Measurements from ENCODE around the gene SH3GL3.

SH3GL3 gene

DNA sequence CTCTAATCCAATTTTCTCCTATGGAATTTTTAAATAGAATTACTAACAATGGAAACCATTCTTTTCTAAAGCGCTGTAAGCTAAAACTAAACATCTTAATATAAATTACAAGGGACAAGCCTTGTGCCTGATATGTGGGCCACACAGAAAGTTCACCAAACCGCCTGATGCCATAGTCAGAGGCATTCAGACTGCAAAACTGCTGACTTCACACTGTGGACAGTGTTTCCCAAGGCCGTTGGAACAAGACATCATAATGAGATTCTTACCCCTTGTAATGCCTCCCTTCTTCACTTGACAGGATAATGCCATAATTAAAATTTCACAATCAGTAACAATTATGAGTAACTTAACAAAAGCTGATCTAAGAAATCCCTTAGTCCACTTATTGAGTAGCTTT lies 14.9 kb downstream of the SH3GL3 start:
- Histone ChIP-seq H3K9me3 (ENCODE audit: insufficient read depth, low read length) (peaks cover 3% of the 10 kb centered on the region; the same call in 1 of the 2 replicates), H3K4me3 (ENCODE audit: insufficient read length, low read depth) (no peak overlapping the region), H3K9ac (ENCODE audit: insufficient read length, low read depth) (no peak overlapping the region), H3K4me1 (ENCODE audit: insufficient read depth, insufficient read length) (no peaks in the 10 kb centered on the region), H3K36me3 (ENCODE audit: insufficient read depth, insufficient read length, low read length) (no peaks in the 10 kb centered on the region), H3K27me3 (ENCODE audit: insufficient read depth, insufficient read length) (no peaks in the 10 kb centered on the region)
- DNase-seq (ENCODE audit: low read depth, low spot score), result no peak
- TF ChIP-seq YY1 (IDR thresholded peaks at IDR 0.05; ENCODE audit: insufficient read depth, insufficient read length) (no peak), SUZ12 (IDR thresholded peaks at IDR 0.05; ENCODE audit: extremely low read depth, insufficient read depth, insufficient read length) (no peak), ZNF274 (IDR thresholded peaks at IDR 0.05; ENCODE audit: low read depth, low read length) (no peak)

DNA sequence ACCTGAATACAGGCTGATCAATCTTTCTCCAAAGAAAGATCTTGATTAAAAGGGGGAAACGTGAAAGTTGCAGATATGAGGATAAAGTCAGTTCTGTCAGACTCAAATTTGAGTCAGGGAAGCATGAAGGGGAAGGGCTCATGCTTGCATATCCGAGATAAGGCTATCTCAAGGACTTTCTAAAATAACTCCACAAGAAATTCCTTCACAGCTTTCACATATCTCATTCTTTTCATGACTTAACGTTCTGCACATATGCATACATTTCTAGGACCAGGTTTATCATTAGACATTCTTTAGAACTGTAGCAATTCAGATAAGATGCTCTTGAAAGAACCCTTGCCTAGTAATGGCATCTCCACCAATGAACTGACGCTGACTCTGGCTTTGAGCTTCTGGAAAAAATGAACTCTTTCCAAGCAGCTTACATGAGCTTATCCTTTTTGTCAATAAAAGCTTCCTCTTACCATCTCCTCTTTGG lies 15.9 kb downstream of the SH3GL3 start:
- no peak for TF ChIP-seq ZNF274 (IDR thresholded peaks at IDR 0.05; ENCODE audit: low read depth, low read length)
- TF ChIP-seq SUZ12 (IDR thresholded peaks at IDR 0.05; ENCODE audit: extremely low read depth, insufficient read depth, insufficient read length), result no peak
- no peak for TF ChIP-seq YY1 (IDR thresholded peaks at IDR 0.05; ENCODE audit: insufficient read depth, insufficient read length)
- Histone ChIP-seq H3K9ac (ENCODE audit: insufficient read length, low read depth) (no peak overlapping the region), H3K4me1 (ENCODE audit: insufficient read depth, insufficient read length) (no peaks in the 10 kb centered on the region), H3K9me3 (ENCODE audit: insufficient read depth, low read length) (no peaks in the 10 kb centered on the region), H3K36me3 (ENCODE audit: insufficient read depth, insufficient read length, low read length) (no peaks in the 10 kb centered on the region), H3K27me3 (ENCODE audit: insufficient read depth, insufficient read length) (no peaks in the 10 kb centered on the region), H3K4me3 (ENCODE audit: insufficient read length, low read depth) (no peak overlapping the region)
- DNase-seq (ENCODE audit: low read depth, low spot score), result no peak

DNA sequence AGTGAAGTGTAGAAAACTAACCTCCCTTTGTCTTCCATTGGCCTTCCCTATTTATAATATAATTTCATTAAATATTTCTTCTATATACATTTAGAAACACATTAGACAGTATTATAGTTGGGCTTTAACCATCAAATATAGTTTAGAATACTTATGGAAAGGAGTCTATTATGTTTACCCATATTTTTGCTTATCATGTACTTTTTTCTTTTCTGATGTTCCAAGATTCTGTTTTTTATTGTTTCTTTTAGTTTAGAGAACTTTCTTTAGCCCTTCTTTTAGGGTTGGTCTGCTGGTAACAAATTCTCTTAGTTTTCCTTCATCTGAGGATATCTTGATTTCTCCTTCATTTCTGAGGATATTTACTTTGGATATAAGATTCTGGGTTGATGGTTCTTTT lies 23.7 kb downstream of the SH3GL3 start:
- Histone ChIP-seq H3K4me3 (ENCODE audit: insufficient read length, low read depth) (no peak overlapping the region), H3K36me3 (ENCODE audit: insufficient read depth, insufficient read length, low read length) (no peaks in the 10 kb centered on the region), H3K4me1 (ENCODE audit: insufficient read depth, insufficient read length) (no peaks in the 10 kb centered on the region), H3K9ac (ENCODE audit: insufficient read length, low read depth) (no peak overlapping the region), H3K27me3 (ENCODE audit: insufficient read depth, insufficient read length) (no peaks in the 10 kb centered on the region), H3K9me3 (ENCODE audit: insufficient read depth, low read length) (peaks cover 7% of the 10 kb centered on the region; the same call in 1 of the 2 replicates)
- DNase-seq (ENCODE audit: low read depth, low spot score), result no peak
- no peak for TF ChIP-seq ZNF274 (IDR thresholded peaks at IDR 0.05; ENCODE audit: low read depth, low read length)
- no peak for TF ChIP-seq YY1 (IDR thresholded peaks at IDR 0.05; ENCODE audit: insufficient read depth, insufficient read length)
- TF ChIP-seq SUZ12 (IDR thresholded peaks at IDR 0.05; ENCODE audit: extremely low read depth, insufficient read depth, insufficient read length), result no peak

DNA sequence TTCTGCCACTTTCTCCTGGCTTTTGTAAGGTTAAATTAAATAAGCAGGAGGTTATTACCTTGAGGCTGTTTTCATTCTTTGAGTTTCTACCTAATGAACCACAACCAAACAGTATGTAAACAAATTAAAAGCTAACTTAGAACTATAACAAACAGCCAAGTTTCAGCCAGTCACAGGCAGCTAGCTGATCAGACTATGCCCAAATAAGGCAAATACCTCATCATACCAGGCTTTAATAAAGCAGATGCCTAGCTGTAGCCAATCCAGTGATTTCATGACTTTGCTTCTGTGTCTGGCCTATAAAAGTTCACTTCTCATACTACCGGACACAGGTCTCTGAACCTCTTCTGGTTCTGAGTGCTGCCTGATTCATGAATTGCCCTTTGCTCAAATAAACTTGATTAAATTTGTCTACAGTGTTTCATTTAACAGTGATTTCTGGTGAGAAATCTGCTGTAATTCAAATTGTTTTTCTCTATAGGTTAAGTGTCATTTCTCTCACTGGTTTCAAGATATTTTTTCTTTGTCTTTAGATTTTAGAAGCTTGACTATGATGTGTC lies 24.2 kb downstream of the SH3GL3 start:
- no peak overlapping the region for H3K4me3 ChIP-seq (ENCODE audit: insufficient read length, low read depth)
- H3K9me3 ChIP-seq (ENCODE audit: insufficient read depth, low read length), result peaks cover 7% of the 10 kb centered on the region; the same call in 1 of the 2 replicates
- H3K36me3 ChIP-seq (ENCODE audit: insufficient read depth, insufficient read length, low read length), result no peaks in the 10 kb centered on the region
- H3K9ac ChIP-seq (ENCODE audit: insufficient read length, low read depth), result no peak overlapping the region
- DNase-seq (ENCODE audit: low read depth, low spot score), result no peak
- no peaks in the 10 kb centered on the region for H3K27me3 ChIP-seq (ENCODE audit: insufficient read depth, insufficient read length)
- H3K4me1 ChIP-seq (ENCODE audit: insufficient read depth, insufficient read length), result no peaks in the 10 kb centered on the region
- TF ChIP-seq ZNF274 (IDR thresholded peaks at IDR 0.05; ENCODE audit: low read depth, low read length) (no peak), YY1 (IDR thresholded peaks at IDR 0.05; ENCODE audit: insufficient read depth, insufficient read length) (no peak), SUZ12 (IDR thresholded peaks at IDR 0.05; ENCODE audit: extremely low read depth, insufficient read depth, insufficient read length) (no peak)

DNA sequence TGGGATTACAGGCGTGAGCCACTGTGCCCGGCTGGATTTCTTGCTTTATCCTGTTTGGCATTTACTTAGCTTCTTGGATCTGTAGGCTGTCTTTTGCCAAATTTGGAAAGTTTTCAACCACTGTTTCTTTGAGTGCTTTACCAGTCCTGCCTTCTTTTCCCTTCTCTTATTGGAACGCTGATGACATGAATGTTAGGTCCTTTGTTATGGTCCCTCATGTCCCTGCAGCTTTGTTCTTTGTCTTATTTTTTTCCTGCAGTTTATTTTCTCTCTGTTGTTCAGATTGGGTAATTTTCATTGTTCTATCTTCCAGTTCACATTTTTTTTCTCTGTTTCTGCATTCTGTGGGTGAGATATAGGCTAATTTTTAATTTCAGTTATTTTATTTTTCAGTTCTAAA lies 25.0 kb downstream of the SH3GL3 start:
- Histone ChIP-seq H3K36me3 (ENCODE audit: insufficient read depth, insufficient read length, low read length) (no peaks in the 10 kb centered on the region), H3K9ac (ENCODE audit: insufficient read length, low read depth) (no peak overlapping the region), H3K27me3 (ENCODE audit: insufficient read depth, insufficient read length) (no peaks in the 10 kb centered on the region), H3K4me3 (ENCODE audit: insufficient read length, low read depth) (no peak overlapping the region), H3K4me1 (ENCODE audit: insufficient read depth, insufficient read length) (no peaks in the 10 kb centered on the region), H3K9me3 (ENCODE audit: insufficient read depth, low read length) (peaks cover 7% of the 10 kb centered on the region; the same call in 1 of the 2 replicates)
- TF ChIP-seq ZNF274 (IDR thresholded peaks at IDR 0.05; ENCODE audit: low read depth, low read length) (no peak), YY1 (IDR thresholded peaks at IDR 0.05; ENCODE audit: insufficient read depth, insufficient read length) (no peak), SUZ12 (IDR thresholded peaks at IDR 0.05; ENCODE audit: extremely low read depth, insufficient read depth, insufficient read length) (no peak)
- no peak for DNase-seq (ENCODE audit: low read depth, low spot score)

DNA sequence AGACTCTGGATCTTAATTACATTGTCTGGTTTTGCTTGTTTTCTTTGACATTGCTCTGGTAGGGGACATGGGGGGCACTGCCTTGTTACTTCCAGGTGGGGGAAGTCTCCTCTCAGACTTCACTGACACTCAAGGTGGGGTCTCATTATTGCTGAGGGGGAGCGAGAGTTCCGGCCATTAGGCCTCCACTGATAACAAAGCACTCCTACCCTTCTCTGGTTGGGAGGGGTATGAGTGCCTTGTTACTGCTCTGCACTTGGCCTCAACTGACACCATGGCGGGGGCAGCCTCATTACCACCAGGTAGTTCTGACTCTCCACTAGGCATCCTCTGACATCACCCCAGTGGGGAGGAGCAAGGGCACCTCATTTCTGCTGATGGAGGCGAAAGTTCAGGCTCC lies 25.7 kb downstream of the SH3GL3 start:
- Histone ChIP-seq H3K9ac (ENCODE audit: insufficient read length, low read depth) (no peak overlapping the region), H3K27me3 (ENCODE audit: insufficient read depth, insufficient read length) (no peaks in the 10 kb centered on the region), H3K4me3 (ENCODE audit: insufficient read length, low read depth) (no peak overlapping the region), H3K36me3 (ENCODE audit: insufficient read depth, insufficient read length, low read length) (no peaks in the 10 kb centered on the region), H3K9me3 (ENCODE audit: insufficient read depth, low read length) (peaks cover 7% of the 10 kb centered on the region; the same call in 1 of the 2 replicates), H3K4me1 (ENCODE audit: insufficient read depth, insufficient read length) (no peaks in the 10 kb centered on the region)
- DNase-seq (ENCODE audit: low read depth, low spot score), result no peak
- TF ChIP-seq SUZ12 (IDR thresholded peaks at IDR 0.05; ENCODE audit: extremely low read depth, insufficient read depth, insufficient read length) (no peak), ZNF274 (IDR thresholded peaks at IDR 0.05; ENCODE audit: low read depth, low read length) (no peak), YY1 (IDR thresholded peaks at IDR 0.05; ENCODE audit: insufficient read depth, insufficient read length) (no peak)

DNA sequence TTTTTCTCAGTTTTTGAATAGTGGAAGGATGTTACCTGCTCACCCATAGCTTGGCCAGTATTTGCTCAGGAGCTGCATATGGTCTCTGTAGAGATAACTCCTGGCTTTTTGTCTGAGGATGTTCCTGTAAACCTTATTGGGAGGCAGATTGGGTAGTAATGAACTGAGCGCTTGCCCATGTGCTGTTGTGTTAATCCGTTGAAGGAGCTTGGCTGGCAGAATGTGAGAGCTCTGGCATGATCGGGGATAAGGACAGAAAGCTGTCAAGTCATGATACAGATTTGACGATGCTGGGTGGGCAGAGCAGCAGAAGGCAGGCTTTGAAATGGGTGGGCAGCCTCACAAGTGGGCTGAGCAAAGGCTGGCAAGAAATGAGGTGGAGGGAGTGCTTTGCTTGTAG lies 27.4 kb downstream of the SH3GL3 start:
- H3K9me3 ChIP-seq (ENCODE audit: insufficient read depth, low read length), result peaks cover 7% of the 10 kb centered on the region; the same call in 1 of the 2 replicates
- H3K27me3 ChIP-seq (ENCODE audit: insufficient read depth, insufficient read length), result no peaks in the 10 kb centered on the region
- no peaks in the 10 kb centered on the region for H3K36me3 ChIP-seq (ENCODE audit: insufficient read depth, insufficient read length, low read length)
- no peak for TF ChIP-seq YY1 (IDR thresholded peaks at IDR 0.05; ENCODE audit: insufficient read depth, insufficient read length)
- H3K4me3 ChIP-seq (ENCODE audit: insufficient read length, low read depth), result no peak overlapping the region
- H3K9ac ChIP-seq (ENCODE audit: insufficient read length, low read depth), result no peak overlapping the region
- no peak for DNase-seq (ENCODE audit: low read depth, low spot score)
- no peaks in the 10 kb centered on the region for H3K4me1 ChIP-seq (ENCODE audit: insufficient read depth, insufficient read length)

All from NT2/D1 (cell line).